Osteocyte (in vitro differentiated cells): ENCODE results near the gene PCAT6. TPM values are rescaled to one million over a fixed set of nuclear protein-coding genes. Genes with fewer than 3 reads are reported as not detected.
"Not testable (repeated sequence)": the region's sequence is repeated elsewhere in the genome, so short reads cannot be mapped to it uniquely, and the experiment has no call there.

Experiments used
- DNase-seq: peaks from one replicate; pipeline ENCODE4 v3.0.0; 2021; ENCODE audit warnings: mixed read lengths; ENCODE audit not compliant: unreplicated experiment; ENCODE audit errors: extremely low spot score
- H3K27ac Mint-ChIP-seq: one replicate; pipeline ENCODE4 v1.8.0; 2021; ENCODE audit warnings: mild to moderate bottlenecking, mixed read lengths; ENCODE audit not compliant: unreplicated experiment
- H3K27me3 Mint-ChIP-seq: one replicate; pipeline ENCODE4 v1.8.0; 2021; ENCODE audit warnings: mixed read lengths; ENCODE audit not compliant: unreplicated experiment
- H3K36me3 Mint-ChIP-seq: one replicate; pipeline ENCODE4 v1.8.0; 2021; ENCODE audit warnings: mixed read lengths; ENCODE audit not compliant: unreplicated experiment
- H3K4me1 Mint-ChIP-seq: one replicate; pipeline ENCODE4 v1.8.0; 2021; ENCODE audit warnings: mixed read lengths; ENCODE audit not compliant: unreplicated experiment
- H3K4me3 Mint-ChIP-seq: one replicate; pipeline ENCODE4 v1.8.0; 2021; ENCODE audit warnings: mild to moderate bottlenecking, moderate library complexity, mixed read lengths; ENCODE audit not compliant: unreplicated experiment
- H3K9me3 Mint-ChIP-seq: one replicate; pipeline ENCODE4 v1.8.0; 2021; ENCODE audit warnings: mixed read lengths; ENCODE audit not compliant: unreplicated experiment
- CTCF ChIP-seq: fragments of 200-600 bp; sonication (generic); IDR thresholded peaks from 2 replicates; pipeline ENCODE4 v1.5.0; 2021; ENCODE audit warnings: antibody characterized with exemption, mild to moderate bottlenecking, moderate library complexity
- total RNA-seq: library from RNA; stranded (reverse); gene quantifications from 2 replicates; pipeline ENCODE4 v1.2.1, GENCODE V29; 2021

PCAT6 gene
- total RNA-seq, 1 donor from 2014 or later: 3.8 TPM

- H3K27ac Mint-ChIP-seq: no peak overlapping the region
- TF ChIP-seq CTCF: no peak
- peaks cover 5% of the 10 kb centered on the region for H3K4me1 Mint-ChIP-seq
- no peaks in the 10 kb centered on the region for H3K27me3 Mint-ChIP-seq
- H3K4me3 Mint-ChIP-seq: no peak overlapping the region
- no peak for DNase-seq
- H3K9me3 Mint-ChIP-seq: no peaks in the 10 kb centered on the region
- no peaks in the 10 kb centered on the region for H3K36me3 Mint-ChIP-seq
Measured at GRCh38 chr1:202786804-202787203, 23.9 kb upstream of the PCAT6 start.

DNA sequence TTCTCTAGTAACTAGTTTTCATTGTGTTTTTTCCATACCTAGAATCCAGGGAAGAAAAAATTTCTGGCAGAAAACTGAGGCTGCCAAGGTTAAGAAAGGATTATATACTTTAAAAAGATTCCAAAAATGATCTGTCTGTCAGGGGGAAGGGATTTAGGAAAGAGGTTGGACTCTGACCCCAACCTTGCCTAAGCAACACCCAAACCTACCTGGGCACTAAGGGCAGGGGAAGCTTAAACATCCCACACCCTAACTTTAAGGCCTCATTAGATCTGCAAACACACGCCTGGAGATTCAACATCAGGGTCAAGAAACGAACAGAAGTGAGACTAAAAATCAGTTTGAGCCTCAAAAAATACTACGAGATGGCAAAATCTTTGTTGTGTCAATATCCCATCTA, 22.0 kb upstream of the PCAT6 start:
- no peak for TF ChIP-seq CTCF
- peaks cover 7% of the 10 kb centered on the region for H3K4me1 Mint-ChIP-seq
- H3K27ac Mint-ChIP-seq: no peak overlapping the region
- H3K36me3 Mint-ChIP-seq: no peaks in the 10 kb centered on the region
- no peaks in the 10 kb centered on the region for H3K9me3 Mint-ChIP-seq
- H3K27me3 Mint-ChIP-seq: no peaks in the 10 kb centered on the region
- DNase-seq: no peak
- no peak overlapping the region for H3K4me3 Mint-ChIP-seq

GRCh38 chr1:202791077-202791747, 19.5 kb upstream of the PCAT6 start:
- H3K9me3 Mint-ChIP-seq: no peaks in the 10 kb centered on the region
- no peak for DNase-seq
- TF ChIP-seq CTCF: no peak
- peaks cover 16% of the 10 kb centered on the region for H3K4me1 Mint-ChIP-seq
- H3K4me3 Mint-ChIP-seq: no peak overlapping the region
- no peaks in the 10 kb centered on the region for H3K27me3 Mint-ChIP-seq
- H3K36me3 Mint-ChIP-seq: no peaks in the 10 kb centered on the region
- H3K27ac Mint-ChIP-seq: peak overlapping the region; percentile 36

DNA sequence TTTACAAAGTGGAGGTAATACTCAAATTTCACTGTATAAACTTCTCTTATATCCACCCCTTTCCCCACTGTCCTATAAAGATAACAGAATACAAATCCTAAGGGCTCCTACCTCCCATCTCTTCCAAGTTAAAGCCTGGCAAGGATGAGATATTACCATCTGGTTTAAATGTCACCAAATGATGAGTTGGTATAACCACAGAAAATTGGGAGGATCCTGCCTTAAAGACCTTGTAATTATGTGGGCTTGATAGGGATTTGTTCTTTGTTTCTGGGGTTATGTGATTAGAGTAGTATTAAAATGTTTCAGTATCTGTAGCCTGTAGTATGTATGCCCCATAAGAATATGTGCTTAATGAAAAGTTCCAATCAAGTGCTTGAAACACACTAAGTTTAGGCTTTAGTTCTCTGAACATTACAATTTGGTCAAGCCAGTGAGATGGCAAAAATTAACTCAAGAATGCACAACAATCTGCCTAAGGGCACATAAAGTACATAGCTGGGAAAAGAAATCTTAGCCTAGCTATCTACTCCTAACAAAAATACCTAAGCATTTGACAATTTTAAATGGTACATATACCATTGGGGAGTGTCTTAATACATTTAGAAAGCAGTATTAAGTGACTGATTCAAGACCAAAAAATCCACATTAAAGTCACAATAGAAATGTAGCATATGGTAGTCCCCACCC, 16.6 kb upstream of the PCAT6 start:
- DNase-seq: no peak
- TF ChIP-seq CTCF: no peak
- Mint-ChIP-seq H3K4me1 (peaks cover 19% of the 10 kb centered on the region), H3K27me3 (no peaks in the 10 kb centered on the region), H3K36me3 (no peaks in the 10 kb centered on the region), H3K9me3 (no peaks in the 10 kb centered on the region), H3K4me3 (no peak overlapping the region), H3K27ac (no peak overlapping the region)

- H3K27me3 Mint-ChIP-seq, H3K27ac Mint-ChIP-seq, H3K4me3 Mint-ChIP-seq, DNase-seq, H3K9me3 Mint-ChIP-seq, H3K36me3 Mint-ChIP-seq: not testable (repeated sequence)
- H3K4me1 Mint-ChIP-seq: peaks cover 19% of the 10 kb centered on the region
Measured at GRCh38 chr1:202794931-202795330, 15.8 kb upstream of the PCAT6 start.
